ENCODE measurements around the gene NFIL3.
"Not testable (repeated sequence)": the region's sequence is repeated elsewhere in the genome, so short reads cannot be mapped to it uniquely, and the experiment has no call there.

Gene NFIL3, protein sequence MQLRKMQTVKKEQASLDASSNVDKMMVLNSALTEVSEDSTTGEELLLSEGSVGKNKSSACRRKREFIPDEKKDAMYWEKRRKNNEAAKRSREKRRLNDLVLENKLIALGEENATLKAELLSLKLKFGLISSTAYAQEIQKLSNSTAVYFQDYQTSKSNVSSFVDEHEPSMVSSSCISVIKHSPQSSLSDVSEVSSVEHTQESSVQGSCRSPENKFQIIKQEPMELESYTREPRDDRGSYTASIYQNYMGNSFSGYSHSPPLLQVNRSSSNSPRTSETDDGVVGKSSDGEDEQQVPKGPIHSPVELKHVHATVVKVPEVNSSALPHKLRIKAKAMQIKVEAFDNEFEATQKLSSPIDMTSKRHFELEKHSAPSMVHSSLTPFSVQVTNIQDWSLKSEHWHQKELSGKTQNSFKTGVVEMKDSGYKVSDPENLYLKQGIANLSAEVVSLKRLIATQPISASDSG

DNA sequence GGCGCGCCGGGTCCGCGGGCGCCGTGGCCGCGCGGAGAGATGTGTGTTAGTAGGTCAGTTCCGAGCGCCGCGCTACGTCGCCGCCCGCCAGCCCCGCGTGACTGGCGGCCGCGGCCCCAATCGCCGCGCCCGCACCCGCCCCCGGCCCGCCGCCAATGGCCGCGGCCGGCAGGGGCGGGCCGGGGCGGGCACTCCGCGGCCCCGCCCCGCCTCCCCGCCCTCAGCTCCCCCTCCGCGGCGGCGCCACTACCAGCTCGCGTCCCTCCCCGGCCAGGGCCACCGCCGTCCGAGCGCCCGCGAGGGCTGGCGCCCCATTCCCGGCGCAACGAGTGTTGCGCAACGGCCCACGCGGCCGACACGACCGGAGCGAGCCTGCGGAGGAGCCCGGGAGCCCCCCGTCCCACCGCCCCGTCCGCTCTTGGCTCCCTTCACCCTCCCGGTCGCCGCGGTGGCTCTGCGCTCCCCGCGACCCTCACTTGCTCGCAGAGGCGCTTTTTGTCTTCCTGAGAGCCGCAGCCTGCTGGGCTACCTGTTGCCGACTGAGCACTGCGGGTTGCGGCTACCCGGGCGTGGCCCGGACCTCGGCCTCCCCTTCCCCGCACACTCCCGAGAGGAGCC is at the start of gene NFIL3:
Gene NFIL3 (minus strand): TSS at position 48 of the 618 bp plus-strand sequence. CDS start 13,098 bp downstream, outside the sequence.
- peak within 1 kb of the TSS; percentile 79 for H3K9ac ChIP-seq (ENCODE audit: low read depth, low read length)
- peaks cover 4% of the 10 kb centered on the region for H3K4me1 ChIP-seq (ENCODE audit: insufficient read depth, low read length)
- no peaks in the 10 kb centered on the region for H3K36me3 ChIP-seq (ENCODE audit: insufficient read depth, low read length)
- H3K9me3 ChIP-seq (ENCODE audit: control insufficient read depth, insufficient read depth, low read length) = no peaks in the 10 kb centered on the region

DNA sequence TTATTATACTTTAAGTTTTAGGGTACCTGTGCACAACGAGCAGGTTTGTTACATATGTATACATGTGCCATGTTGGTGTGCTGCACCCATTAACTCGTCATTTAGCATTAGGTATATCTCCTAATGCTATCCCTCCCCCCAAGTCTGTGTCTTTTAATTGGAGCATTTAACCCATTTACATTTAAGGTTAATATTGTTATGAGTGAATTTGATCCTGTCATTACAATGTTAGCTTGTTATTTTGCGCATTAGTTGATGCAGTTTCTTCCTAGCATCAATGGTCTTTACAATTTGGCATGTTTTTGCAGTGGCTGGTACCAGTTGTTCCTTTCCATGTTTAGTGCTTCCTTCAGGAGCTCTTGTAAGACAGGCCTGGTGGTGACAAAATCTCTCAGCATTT is 47.9 kb upstream of the NFIL3 start:
- not testable (repeated sequence) for H3K9ac ChIP-seq (ENCODE audit: low read depth, low read length); H3K36me3 ChIP-seq (ENCODE audit: insufficient read depth, low read length); H3K9me3 ChIP-seq (ENCODE audit: control insufficient read depth, insufficient read depth, low read length); H3K4me1 ChIP-seq (ENCODE audit: insufficient read depth, low read length)

DNA sequence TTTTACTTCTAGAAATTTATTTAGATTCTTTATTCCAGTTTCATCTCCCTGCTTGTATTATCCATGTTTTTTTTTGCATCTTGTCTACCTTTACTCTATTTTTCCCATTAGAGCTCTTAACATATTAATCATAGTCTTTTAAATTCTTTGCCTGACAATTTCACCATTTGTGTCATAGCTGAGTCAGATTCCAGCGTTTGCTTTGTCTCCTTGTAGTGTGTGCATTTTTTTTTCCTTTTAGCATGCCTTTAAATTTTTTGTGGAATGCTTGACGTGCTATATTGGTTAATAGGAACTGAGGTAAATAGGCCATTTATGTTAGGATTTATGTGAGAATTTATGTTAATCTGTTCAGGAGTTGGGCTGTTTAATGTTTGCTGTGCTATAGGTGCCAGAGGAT is 41.8 kb upstream of the NFIL3 start:
- Histone ChIP-seq H3K4me1 (ENCODE audit: insufficient read depth, low read length) (no peaks in the 10 kb centered on the region), H3K9ac (ENCODE audit: low read depth, low read length) (no peak overlapping the region), H3K36me3 (ENCODE audit: insufficient read depth, low read length) (no peaks in the 10 kb centered on the region), H3K9me3 (ENCODE audit: control insufficient read depth, insufficient read depth, low read length) (no peaks in the 10 kb centered on the region)

DNA sequence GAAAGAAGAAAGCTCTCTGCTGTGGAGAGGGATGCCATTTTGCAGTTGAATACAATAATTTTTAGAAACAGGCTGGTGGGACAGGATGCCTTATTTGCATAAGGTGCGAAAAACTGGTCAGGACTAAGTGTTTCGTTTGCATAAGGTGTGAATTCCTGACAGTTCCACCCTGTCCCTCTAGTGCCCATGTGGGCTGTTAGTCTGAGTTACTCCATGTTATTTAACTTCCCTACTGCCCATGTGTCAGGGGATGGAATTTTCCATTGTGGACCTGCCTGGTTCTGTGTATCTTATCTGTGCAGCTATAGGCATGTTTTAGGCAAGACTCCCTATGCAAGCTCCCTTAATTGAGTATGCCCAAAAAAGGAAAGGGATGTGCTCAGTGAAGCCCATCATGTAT is 35.3 kb upstream of the NFIL3 start:
- Histone ChIP-seq H3K9me3 (ENCODE audit: control insufficient read depth, insufficient read depth, low read length) (no peaks in the 10 kb centered on the region), H3K9ac (ENCODE audit: low read depth, low read length) (no peak overlapping the region), H3K4me1 (ENCODE audit: insufficient read depth, low read length) (peaks cover 7% of the 10 kb centered on the region), H3K36me3 (ENCODE audit: insufficient read depth, low read length) (no peaks in the 10 kb centered on the region)

DNA sequence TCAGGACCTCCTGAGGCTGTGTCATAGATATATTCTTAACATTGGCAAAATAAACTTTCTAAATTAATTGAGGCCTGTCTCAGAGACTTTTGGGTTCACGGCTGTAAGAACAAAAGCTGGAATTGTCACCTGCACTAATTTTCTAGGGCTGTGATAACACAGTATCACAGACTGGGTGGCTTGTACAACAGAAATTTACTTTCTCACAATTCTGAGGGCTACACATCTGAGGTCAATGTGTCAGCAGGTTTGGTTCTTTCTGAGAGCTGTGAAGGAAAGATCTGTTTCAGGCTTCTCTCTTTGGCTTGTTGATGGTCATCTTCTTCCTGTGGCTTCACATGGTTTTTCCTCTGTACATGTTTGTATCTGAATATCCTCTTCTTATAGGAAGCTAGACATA is 29.2 kb upstream of the NFIL3 start:
- Histone ChIP-seq H3K9me3 (ENCODE audit: control insufficient read depth, insufficient read depth, low read length) (no peaks in the 10 kb centered on the region), H3K4me1 (ENCODE audit: insufficient read depth, low read length) (no peaks in the 10 kb centered on the region), H3K9ac (ENCODE audit: low read depth, low read length) (no peak overlapping the region), H3K36me3 (ENCODE audit: insufficient read depth, low read length) (no peaks in the 10 kb centered on the region)

DNA sequence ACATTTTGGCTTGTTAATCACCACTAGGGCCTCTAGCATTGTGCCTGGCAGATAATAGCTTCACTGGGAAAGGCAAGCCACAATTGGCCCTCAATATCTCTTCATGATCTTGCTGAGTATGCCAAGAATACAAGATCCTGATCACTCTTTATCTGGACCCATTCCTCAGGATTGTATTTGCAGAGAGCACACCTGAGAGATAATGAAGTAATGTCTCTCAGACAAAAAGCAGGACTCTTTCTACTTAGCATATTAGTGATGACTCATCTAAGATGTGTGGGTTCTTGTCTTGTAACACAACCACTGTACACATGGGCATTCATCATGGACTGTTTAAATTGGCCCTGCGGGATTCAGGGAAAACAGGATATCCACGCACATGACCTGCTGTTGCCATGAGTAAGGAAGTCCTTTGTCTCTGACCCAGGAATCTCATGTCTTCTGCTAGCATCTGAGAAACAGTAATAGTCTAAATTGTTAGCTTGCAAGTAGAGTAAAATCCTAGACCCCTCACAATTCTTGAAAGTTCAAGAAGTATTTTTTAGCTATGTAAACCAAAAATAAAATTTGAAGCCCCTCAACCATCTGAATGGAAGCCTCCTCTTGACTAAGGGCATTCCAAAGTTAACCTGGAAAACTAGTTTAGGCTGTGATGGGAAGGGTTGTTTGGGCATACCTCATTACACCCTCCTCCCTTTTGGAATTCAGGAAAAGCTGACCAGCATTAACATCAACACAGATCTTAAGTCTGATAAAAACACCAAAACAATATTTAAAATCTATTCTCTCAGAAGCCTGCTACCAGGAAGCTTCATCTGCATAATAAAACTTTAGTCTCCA is 28.0 kb upstream of the NFIL3 start:
- no peaks in the 10 kb centered on the region for H3K36me3 ChIP-seq (ENCODE audit: insufficient read depth, low read length)
- H3K4me1 ChIP-seq (ENCODE audit: insufficient read depth, low read length) = no peaks in the 10 kb centered on the region
- no peak overlapping the region for H3K9ac ChIP-seq (ENCODE audit: low read depth, low read length)
- no peaks in the 10 kb centered on the region for H3K9me3 ChIP-seq (ENCODE audit: control insufficient read depth, insufficient read depth, low read length)

DNA sequence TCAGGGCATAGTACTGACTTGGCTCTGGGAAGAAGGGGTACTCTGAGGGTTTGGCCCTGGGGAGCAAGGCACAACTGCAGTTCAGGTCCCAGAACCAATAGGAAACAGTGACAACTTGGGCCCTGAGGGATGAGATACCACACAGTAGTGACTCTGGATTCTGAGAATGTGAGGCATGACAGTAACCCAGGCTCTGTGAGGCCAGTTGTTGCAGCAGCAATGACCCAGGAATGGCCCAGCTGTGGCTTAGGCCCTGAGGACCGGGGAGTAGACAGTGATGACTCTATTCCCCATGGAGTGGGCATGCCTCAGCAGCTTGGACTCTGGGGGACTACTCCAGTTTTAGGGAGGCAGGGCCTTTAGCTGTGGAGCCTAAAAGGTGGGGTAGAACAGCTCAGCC is 21.5 kb upstream of the NFIL3 start:
- Histone ChIP-seq H3K9me3 (ENCODE audit: control insufficient read depth, insufficient read depth, low read length) (peaks cover 3% of the 10 kb centered on the region; the same call in 1 of the 2 replicates), H3K36me3 (ENCODE audit: insufficient read depth, low read length) (no peaks in the 10 kb centered on the region), H3K4me1 (ENCODE audit: insufficient read depth, low read length) (no peaks in the 10 kb centered on the region), H3K9ac (ENCODE audit: low read depth, low read length) (no peak overlapping the region)

DNA sequence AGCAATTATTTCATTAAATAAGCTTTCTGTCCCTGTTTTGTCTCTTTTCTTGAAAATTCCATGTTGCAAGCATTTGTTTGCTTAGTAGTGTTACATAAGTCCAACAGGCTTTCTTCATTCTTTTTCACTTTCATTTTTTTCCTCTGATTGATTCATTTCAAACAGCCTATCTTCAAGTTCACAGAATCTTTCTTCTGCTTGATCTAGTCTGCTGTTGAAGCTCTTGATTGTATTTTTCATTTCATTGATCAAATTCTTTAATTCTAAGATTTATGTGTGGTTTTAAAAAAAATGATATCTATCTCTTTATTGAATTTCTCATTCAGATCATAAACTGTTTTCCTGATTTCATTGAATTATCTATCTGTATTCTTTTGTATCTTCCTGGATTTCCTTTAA is 20.4 kb upstream of the NFIL3 start:
- Histone ChIP-seq H3K9me3 (ENCODE audit: control insufficient read depth, insufficient read depth, low read length) (peaks cover 3% of the 10 kb centered on the region; the same call in 1 of the 2 replicates), H3K36me3 (ENCODE audit: insufficient read depth, low read length) (no peaks in the 10 kb centered on the region), H3K9ac (ENCODE audit: low read depth, low read length) (no peak overlapping the region), H3K4me1 (ENCODE audit: insufficient read depth, low read length) (no peaks in the 10 kb centered on the region)

DNA sequence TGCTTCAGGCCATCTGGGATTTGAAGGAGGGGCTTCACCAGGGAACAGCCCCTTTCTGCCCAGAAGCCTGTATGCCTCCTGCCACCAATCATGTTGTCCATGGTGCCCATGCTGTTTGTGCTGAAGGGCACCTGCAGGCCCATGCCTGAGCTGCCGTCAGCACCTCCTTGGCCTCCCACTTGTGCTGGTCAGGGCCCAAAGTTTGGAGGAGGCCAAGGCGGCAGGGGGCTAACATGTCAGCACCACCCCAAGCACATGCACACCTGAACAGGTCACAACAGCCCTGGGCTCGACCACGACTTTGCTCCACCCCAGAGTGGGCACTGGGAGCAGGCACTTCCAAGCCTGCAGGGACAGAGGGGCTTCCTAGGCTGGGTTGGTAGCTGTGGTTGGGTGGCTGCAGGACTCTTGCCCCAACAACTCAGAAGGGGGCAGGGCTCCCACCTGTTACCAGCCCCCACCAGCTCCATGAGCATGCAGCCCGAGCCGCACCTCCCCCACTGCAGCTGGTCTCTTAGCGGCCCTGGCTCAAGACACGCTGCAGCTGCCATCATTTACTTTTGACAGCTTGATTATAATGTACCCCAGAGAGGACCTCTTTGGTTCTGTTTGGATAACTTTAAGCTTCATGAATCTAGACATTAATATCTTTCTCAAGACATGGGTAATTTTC is 19.8 kb upstream of the NFIL3 start:
- no peaks in the 10 kb centered on the region for H3K36me3 ChIP-seq (ENCODE audit: insufficient read depth, low read length)
- H3K4me1 ChIP-seq (ENCODE audit: insufficient read depth, low read length) = no peaks in the 10 kb centered on the region
- no peak overlapping the region for H3K9ac ChIP-seq (ENCODE audit: low read depth, low read length)
- H3K9me3 ChIP-seq (ENCODE audit: control insufficient read depth, insufficient read depth, low read length) = peaks cover 3% of the 10 kb centered on the region; the same call in 1 of the 2 replicates

DNA sequence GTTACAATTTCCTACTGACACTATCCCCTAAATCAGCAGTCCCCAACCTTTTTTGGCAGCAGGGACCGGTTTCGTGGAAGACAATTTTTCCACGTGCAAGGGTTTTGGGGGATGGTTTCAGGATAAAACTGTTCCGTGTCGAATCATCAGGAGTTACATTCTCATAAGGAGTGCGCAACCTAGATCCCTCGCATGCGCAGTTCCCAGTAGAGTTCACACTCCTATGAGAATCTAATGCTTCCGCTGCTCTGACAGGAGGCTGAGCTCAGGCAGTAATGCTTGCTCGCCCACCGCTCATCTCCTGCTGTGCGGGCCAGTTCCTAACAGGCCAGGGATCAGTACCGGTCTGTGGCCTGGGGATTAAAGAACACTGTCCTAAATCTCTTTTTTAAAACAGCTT is 13.2 kb upstream of the NFIL3 start:
- no peaks in the 10 kb centered on the region for H3K4me1 ChIP-seq (ENCODE audit: insufficient read depth, low read length)
- H3K9me3 ChIP-seq (ENCODE audit: control insufficient read depth, insufficient read depth, low read length) = no peaks in the 10 kb centered on the region
- no peak overlapping the region for H3K9ac ChIP-seq (ENCODE audit: low read depth, low read length)
- no peaks in the 10 kb centered on the region for H3K36me3 ChIP-seq (ENCODE audit: insufficient read depth, low read length)

DNA sequence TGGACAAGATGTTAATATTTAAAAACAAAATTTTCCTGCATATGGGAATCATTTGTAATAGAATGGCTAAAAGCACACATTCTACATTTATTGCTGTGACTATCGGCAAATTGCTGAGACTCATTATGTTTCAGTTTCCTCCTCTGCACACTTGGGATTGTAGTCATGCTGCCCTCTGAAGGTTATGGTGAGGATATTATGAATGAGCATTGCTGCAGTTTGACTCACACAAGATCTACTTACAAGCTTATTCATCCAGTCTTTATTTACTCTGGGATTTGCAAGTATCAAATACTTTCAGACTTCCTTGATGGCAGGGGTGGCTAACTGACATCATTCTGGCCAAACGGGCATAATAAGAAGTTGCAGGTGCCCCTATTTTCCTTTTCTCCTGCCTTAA is 9.5 kb upstream of the NFIL3 start:
- no peaks in the 10 kb centered on the region for H3K36me3 ChIP-seq (ENCODE audit: insufficient read depth, low read length)
- H3K9me3 ChIP-seq (ENCODE audit: control insufficient read depth, insufficient read depth, low read length) = no peaks in the 10 kb centered on the region
- H3K9ac ChIP-seq (ENCODE audit: low read depth, low read length) = no peak overlapping the region
- H3K4me1 ChIP-seq (ENCODE audit: insufficient read depth, low read length) = no peaks in the 10 kb centered on the region

DNA sequence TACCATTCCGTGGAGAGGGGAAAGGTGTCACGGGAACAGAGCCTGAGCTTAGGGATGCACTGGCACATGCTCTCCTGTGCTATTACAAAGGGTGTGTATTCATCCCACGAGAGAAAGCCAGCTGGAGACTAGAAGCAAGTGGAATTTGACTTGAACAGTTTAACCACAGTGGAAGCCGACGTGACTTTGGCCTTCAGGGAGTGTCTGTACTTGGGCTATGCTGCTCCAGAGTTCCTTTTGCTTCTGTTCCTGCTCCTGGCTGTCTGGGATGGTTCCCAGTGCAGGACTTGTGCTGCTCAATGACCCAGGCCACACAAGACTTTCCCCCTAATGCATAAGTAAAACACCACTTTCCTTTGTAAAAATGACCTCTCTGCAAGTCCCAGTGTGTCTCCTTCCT is 7.9 kb upstream of the NFIL3 start:
- no peaks in the 10 kb centered on the region for H3K9me3 ChIP-seq (ENCODE audit: control insufficient read depth, insufficient read depth, low read length)
- no peaks in the 10 kb centered on the region for H3K36me3 ChIP-seq (ENCODE audit: insufficient read depth, low read length)
- H3K9ac ChIP-seq (ENCODE audit: low read depth, low read length) = no peak overlapping the region
- no peaks in the 10 kb centered on the region for H3K4me1 ChIP-seq (ENCODE audit: insufficient read depth, low read length)

DNA sequence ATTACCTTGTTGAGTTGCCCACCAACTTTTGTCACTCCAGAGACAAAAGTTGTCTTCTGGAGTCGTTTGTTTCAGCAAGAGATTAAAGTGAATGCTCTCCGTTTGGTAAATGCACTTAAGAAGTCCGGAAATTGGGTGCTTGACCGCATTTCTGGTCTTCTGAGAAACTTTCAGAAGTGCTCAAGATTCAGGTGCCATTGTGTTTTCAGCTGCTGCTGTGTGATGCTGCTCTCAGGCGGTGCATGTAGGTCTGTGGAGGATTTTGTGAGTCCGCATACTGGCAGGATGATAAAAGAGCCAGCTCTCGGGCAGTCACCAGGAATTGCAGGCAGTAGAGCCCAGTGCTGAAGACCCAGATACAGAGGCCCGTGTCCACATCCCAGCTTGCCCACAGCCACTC is 5.9 kb upstream of the NFIL3 start:
- no peaks in the 10 kb centered on the region for H3K9me3 ChIP-seq (ENCODE audit: control insufficient read depth, insufficient read depth, low read length)
- no peaks in the 10 kb centered on the region for H3K36me3 ChIP-seq (ENCODE audit: insufficient read depth, low read length)
- no peaks in the 10 kb centered on the region for H3K4me1 ChIP-seq (ENCODE audit: insufficient read depth, low read length)

DNA sequence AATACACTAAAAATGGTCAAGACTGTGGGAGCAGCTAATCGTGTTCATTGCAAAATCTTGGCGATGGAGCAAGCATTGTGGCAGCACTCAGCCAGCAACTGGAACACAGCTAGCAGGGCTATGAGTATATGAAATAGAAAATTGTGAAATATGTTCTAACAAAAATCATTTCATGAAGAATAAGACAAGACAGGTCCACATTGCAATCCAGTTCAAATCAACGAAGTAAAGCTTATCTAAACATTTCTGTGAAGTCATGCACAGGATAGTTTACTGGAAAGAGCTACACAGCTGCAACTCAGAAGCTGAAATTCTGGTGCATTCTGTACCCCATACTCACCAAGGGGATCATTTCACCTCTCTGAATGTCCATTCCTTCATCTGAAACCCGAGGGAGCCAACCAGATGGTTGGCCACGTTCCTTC is 5.3 kb upstream of the NFIL3 start:
- no peaks in the 10 kb centered on the region for H3K4me1 ChIP-seq (ENCODE audit: insufficient read depth, low read length)

More for the DNA sequence above, 5.9 kb upstream of the NFIL3 start:
- H3K9ac ChIP-seq (ENCODE audit: low read depth, low read length) = no peak overlapping the region

More for the DNA sequence above, 5.3 kb upstream of the NFIL3 start:
- Histone ChIP-seq H3K9ac (ENCODE audit: low read depth, low read length) (no peak overlapping the region), H3K36me3 (ENCODE audit: insufficient read depth, low read length) (no peaks in the 10 kb centered on the region), H3K9me3 (ENCODE audit: control insufficient read depth, insufficient read depth, low read length) (no peaks in the 10 kb centered on the region)

All from ES-I3 (cell line).